Muscle of arm (tissue), 12 donors: ENCODE measurements around the gene RAB1A. TPM values are rescaled to one million over a fixed set of nuclear protein-coding genes. Genes with fewer than 3 reads are reported as not detected.

ENCODE experiments used
- DNase-seq: peaks from one replicate; pipeline ENCODE4 v3.0.0-alpha.2; 2013
- polyA plus RNA-seq, 12 donors: library from polyadenylated mRNA; unstranded; fragments of 120-200 nt; gene quantifications; one replicate each; pipeline ENCODE4 v1.2.1, GENCODE V29; 2013; ENCODE audit not compliant: insufficient read length in 12 of 12

The RAB1A gene
- polyA plus RNA-seq, 12 donors = 113 to 183 (median 140) TPM; not detected in 1

- DNase-seq = no peak
Observed at GRCh38 chr2:65098741-65099140, 31.2 kb downstream of the RAB1A start.

GRCh38 chr2:65097844-65098243 is 32.1 kb downstream of the RAB1A start:
- no peak for DNase-seq

- DNase-seq = no peak
Observed at GRCh38 chr2:65096948-65097347, 33.0 kb downstream of the RAB1A start.

- DNase-seq = no peak
Observed at GRCh38 chr2:65093211-65093610, 36.7 kb downstream of the RAB1A start.

- DNase-seq = no peak
Observed at GRCh38 chr2:65092791-65093190, 37.1 kb downstream of the RAB1A start.

GRCh38 chr2:65085148-65085547 is 44.8 kb downstream of the RAB1A start:
- DNase-seq = no peak

- DNase-seq = no peak
Observed at GRCh38 chr2:65081232-65081685, 48.6 kb downstream of the RAB1A start.

- no peak for DNase-seq
Observed at GRCh38 chr2:65079017-65079416, 50.9 kb downstream of the RAB1A start.

GRCh38 chr2:65077898-65078297 is 52.0 kb downstream of the RAB1A start:
- DNase-seq = no peak

- DNase-seq = no peak
Observed at GRCh38 chr2:65076345-65076710, 53.6 kb downstream of the RAB1A start.

GRCh38 chr2:65075605-65076344 is 54.1 kb downstream of the RAB1A start:
- DNase-seq = no peak

- no peak for DNase-seq
Observed at GRCh38 chr2:65075176-65075575, 54.7 kb downstream of the RAB1A start.

- no peak for DNase-seq
Observed at GRCh38 chr2:65073879-65074565, 55.9 kb downstream of the RAB1A start.

GRCh38 chr2:65072181-65072970 is 57.5 kb downstream of the RAB1A start:
- DNase-seq = no peak

- DNase-seq = no peak
Observed at GRCh38 chr2:65071499-65072180, 58.3 kb downstream of the RAB1A start.

- DNase-seq = no peak
Observed at GRCh38 chr2:65070856-65071255, 59.0 kb downstream of the RAB1A start.

GRCh38 chr2:65070172-65070830 is 59.6 kb downstream of the RAB1A start:
- DNase-seq = no peak

- no peak for DNase-seq
Observed at GRCh38 chr2:65069439-65069824, 60.5 kb downstream of the RAB1A start.

- DNase-seq = no peak
Observed at GRCh38 chr2:65067806-65068553, 61.9 kb downstream of the RAB1A start.

- DNase-seq = peak; percentile 56
Observed at GRCh38 chr2:65064728-65065552, 65.0 kb downstream of the RAB1A start.
